ENCODE data around the gene NREP. TPM values are rescaled to one million over a fixed set of nuclear protein-coding genes. Genes with fewer than 3 reads are reported as not detected.

The NREP gene
- total RNA-seq, 1 experiment from 2014 or later: not detected

GRCh38 chr5:111764019-111764418 is 7.0 kb upstream of the NREP start:
- H2AFZ ChIP-seq: no peak overlapping the region
- POLR2A ChIA-PET (ENCODE audit: unreplicated experiment): no interaction called here
- H4K20me1 ChIP-seq (ENCODE audit: insufficient read depth): no peaks in the 10 kb centered on the region
- no peaks in the 10 kb centered on the region for H3F3A ChIP-seq (ENCODE audit: insufficient read depth, low read depth)
- H3K9me2 ChIP-seq (ENCODE audit: insufficient read depth): no peaks in the 10 kb centered on the region
- no peaks in the 10 kb centered on the region for H3K36me3 ChIP-seq (ENCODE audit: low read depth)
- no peaks in the 10 kb centered on the region for H3K9me3 ChIP-seq (ENCODE audit: insufficient read depth, low read depth)
- no peak overlapping the region for H3K4me2 ChIP-seq
- H3K4me1 ChIP-seq (replicated peaks; ENCODE audit: insufficient read depth): no peaks in the 10 kb centered on the region
- 0 out of 2 replicates have a peak, but pooled peaks cover 5% of the 10 kb centered on the region for H3K27me3 ChIP-seq (ENCODE audit: insufficient read depth, low read depth)
- intact Hi-C loops (cut with micrococcal nuclease; ENCODE audit: unreplicated experiment): no loop called here
- no peak for TF ChIP-seq CTCF (conservative IDR thresholded peaks at IDR 0.05)
- no peak for TF ChIP-seq EZH2 (IDR thresholded peaks at IDR 0.05; ENCODE audit: low read depth)
- BruUV-seq (replicated peaks): no TSS peak
- H3K79me2 ChIP-seq (ENCODE audit: low read depth): no peaks in the 10 kb centered on the region
- H3K4me3 ChIP-seq: no peak overlapping the region
- CTCF ChIA-PET: no interaction called here
- DNase-seq: no peak
- H3K27ac ChIP-seq: no peak overlapping the region

GRCh38 chr5:111762895-111763294 is 5.9 kb upstream of the NREP start:
- H4K20me1 ChIP-seq (ENCODE audit: insufficient read depth): no peaks in the 10 kb centered on the region
- no peaks in the 10 kb centered on the region for H3K79me2 ChIP-seq (ENCODE audit: low read depth)
- H3K36me3 ChIP-seq (ENCODE audit: low read depth): no peaks in the 10 kb centered on the region
- H3K27me3 ChIP-seq (ENCODE audit: insufficient read depth, low read depth): peaks cover 16% of the 10 kb centered on the region; the same call in 1 of the 2 replicates
- intact Hi-C loops (cut with micrococcal nuclease; ENCODE audit: unreplicated experiment): no loop called here
- H3K9me2 ChIP-seq (ENCODE audit: insufficient read depth): no peaks in the 10 kb centered on the region
- no peak overlapping the region for H2AFZ ChIP-seq
- no peak overlapping the region for H3K4me3 ChIP-seq
- TF ChIP-seq EZH2 (IDR thresholded peaks at IDR 0.05; ENCODE audit: low read depth) (no peak), CTCF (conservative IDR thresholded peaks at IDR 0.05) (no peak)
- no TSS peak for BruUV-seq (replicated peaks)
- no peaks in the 10 kb centered on the region for H3K9me3 ChIP-seq (ENCODE audit: insufficient read depth, low read depth)
- H3K4me1 ChIP-seq (replicated peaks; ENCODE audit: insufficient read depth): no peaks in the 10 kb centered on the region
- POLR2A ChIA-PET (ENCODE audit: unreplicated experiment): no interaction called here
- no peak overlapping the region for H3K4me2 ChIP-seq
- CTCF ChIA-PET: no interaction called here
- H3K27ac ChIP-seq: no peak overlapping the region
- DNase-seq: no peak
- no peaks in the 10 kb centered on the region for H3F3A ChIP-seq (ENCODE audit: insufficient read depth, low read depth)

GRCh38 chr5:111758284-111758628 is 1.3 kb upstream of the NREP start:
- Histone ChIP-seq H3K9me2 (ENCODE audit: insufficient read depth) (no peaks in the 10 kb centered on the region), H2AFZ (peak overlapping the region; percentile 85), H3K36me3 (ENCODE audit: low read depth) (no peaks in the 10 kb centered on the region), H4K20me1 (ENCODE audit: insufficient read depth) (no peaks in the 10 kb centered on the region), H3K4me1 (replicated peaks; ENCODE audit: insufficient read depth) (no peaks in the 10 kb centered on the region), H3K4me2 (peak overlapping the region; percentile 76), H3F3A (ENCODE audit: insufficient read depth, low read depth) (no peaks in the 10 kb centered on the region), H3K9me3 (ENCODE audit: insufficient read depth, low read depth) (no peaks in the 10 kb centered on the region), H3K27me3 (ENCODE audit: insufficient read depth, low read depth) (peaks cover 17% of the 10 kb centered on the region; the same call in 1 of the 2 replicates), H3K27ac (no peak overlapping the region), H3K4me3 (peak overlapping the region; percentile 60), H3K79me2 (ENCODE audit: low read depth) (no peaks in the 10 kb centered on the region)
- CTCF ChIA-PET: no interaction called here
- intact Hi-C loops (cut with micrococcal nuclease; ENCODE audit: unreplicated experiment): no loop called here
- DNase-seq: no peak
- no TSS peak for BruUV-seq (replicated peaks)
- POLR2A ChIA-PET (ENCODE audit: unreplicated experiment): no interaction called here
- TF ChIP-seq EZH2 (IDR thresholded peaks at IDR 0.05; ENCODE audit: low read depth) (no peak), CTCF (conservative IDR thresholded peaks at IDR 0.05) (no peak)
